ENCODE measurements around the gene SCO2.

The SCO2 gene

DNA sequence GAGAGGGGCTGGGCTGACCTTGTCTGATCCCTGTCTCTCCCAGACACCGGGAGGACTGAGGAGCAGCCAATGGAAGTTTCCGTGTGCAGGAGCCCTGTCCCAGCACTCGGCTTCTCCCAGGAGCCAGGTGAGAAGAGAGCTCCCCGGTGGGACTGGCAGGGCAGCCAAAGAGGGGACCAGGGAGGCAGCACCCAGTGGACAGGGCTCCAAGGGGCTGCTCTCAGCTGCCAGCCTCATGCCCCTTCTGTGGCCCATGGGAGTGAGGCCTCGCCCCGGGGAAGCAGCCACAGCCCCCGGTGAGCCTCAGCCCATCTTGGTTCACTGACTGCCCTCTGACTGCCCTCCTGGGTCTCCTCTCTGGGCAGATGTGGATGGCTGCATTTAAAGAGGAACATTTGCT, 6.8 kb downstream of the SCO2 start:
- DNase-seq: no peak

GRCh38 chr22:50517495-50518260, 7.7 kb downstream of the SCO2 start:
- no peak for DNase-seq

DNA sequence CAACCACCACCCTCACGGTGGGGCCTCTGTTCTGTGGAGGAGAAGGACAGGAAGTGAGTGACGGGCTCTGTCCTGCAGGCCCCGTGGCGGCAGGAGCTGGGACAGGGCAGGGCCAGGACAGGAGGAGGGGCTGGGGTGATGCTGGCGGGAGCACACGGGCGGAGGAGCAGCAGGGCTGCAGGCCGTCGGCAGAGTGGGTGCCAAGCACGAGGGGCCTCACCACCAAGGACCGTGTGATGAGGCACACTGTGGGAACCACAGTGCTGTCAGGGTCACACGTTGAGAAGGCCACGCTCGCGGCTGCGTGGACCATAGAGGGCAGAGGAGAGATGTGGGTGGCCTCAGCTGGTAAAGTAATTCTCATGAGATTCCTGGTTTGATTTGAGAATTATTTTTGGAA, 8.5 kb downstream of the SCO2 start:
- DNase-seq: no peak

GRCh38 chr22:50516068-50516467, 9.3 kb downstream of the SCO2 start:
- no peak for DNase-seq

GRCh38 chr22:50513175-50513574, 12.2 kb downstream of the SCO2 start:
- no peak for DNase-seq

DNA sequence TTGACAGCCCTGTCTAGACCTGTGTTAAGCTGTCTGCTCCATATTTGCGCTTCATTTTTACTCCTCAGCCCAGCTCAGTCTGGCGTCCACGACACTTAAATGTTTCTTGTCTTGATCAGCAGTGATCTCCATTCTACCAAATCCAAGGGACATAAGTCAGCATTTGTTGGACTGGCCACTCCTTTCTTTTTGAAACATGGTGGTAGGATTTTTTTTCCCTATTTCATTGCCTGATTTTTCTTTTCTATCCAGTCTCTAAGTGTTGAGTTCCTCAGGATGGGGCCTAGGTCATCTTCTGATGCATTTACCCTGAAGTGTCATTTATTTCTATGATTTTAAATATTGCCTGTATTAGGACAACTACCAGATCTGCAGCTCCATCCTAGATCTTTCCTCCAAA, 16.5 kb downstream of the SCO2 start:
- no peak for DNase-seq

DNA sequence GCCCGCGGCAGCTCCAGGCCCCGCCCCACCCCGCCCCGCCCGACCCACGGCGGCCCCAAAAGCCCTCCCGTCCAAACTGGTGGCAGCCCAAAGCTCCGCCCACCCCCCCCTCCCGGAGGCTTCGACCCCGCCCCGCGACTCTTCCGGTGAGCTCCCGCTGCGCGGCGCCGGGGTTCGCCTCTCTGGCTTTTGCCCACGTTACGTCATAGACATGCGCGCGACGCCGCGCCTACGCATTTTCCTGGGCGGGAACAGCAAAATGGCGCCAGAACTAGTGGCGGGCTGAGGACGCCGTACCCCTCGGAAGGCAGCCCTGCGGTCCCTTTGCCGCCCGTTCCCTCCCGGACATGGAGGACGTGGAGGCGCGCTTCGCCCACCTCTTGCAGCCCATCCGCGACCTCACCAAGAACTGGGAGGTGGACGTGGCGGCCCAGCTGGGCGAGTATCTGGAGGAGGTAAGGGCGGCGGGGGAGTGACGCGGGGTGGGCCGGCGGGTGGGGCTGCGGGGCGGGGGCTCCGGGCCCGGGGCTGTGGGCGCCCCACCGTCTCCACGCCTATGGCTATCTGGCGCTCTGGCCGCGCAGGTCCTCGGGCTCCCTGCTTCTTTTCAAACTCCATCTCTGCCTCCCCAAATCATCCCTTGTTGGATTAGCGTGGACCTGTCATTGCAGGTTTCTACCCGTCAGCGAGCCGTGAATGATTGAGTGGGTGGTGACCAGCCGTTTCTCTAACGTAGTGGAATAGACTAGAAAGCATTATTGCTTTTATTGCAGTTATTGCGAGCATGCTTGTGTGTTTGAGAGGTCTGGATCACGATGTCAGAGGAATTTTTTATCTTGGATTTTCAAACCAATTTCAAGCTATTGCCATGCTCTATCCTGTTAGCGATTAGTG, 17.2 kb downstream of the SCO2 start, which contains the start of gene NCAPH2:
Gene NCAPH2 (plus strand): TSS at position 234 of the 894 bp plus-strand sequence. CDS start 114 bp downstream, at position 348.
- DNase-seq: peak; percentile 13

DNA sequence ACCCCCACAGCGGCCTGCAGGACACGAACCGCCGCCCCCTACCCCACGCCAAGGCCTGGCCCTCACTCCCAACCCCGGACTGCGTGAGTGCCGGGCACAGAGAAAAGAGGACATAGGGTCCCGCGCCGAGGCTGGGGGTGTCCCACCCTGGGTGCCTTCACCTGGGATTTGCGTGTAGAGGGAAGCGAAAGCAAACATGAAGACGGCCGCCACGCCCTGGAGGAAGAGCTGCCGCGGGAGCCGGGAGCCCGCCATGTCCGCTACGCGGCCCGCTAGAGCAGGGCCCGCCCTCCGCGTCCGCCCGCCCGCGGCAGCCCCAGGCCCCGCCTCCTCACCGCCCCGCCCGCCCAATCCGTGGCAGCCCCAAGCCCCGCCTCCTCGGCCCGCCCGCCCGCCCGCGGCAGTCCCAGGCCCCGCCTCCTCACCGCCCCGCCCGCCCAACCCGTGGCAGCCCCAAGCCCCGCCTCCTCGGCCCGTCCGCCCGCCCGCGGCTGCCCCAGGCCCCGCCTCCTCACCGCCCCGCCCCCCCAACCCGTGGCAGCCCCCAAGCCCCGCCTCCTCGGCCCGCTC, 17.9 kb downstream of the SCO2 start, which contains the start of gene LMF2:
Gene LMF2 (minus strand): TSS at position 282 of the 570 bp plus-strand sequence. CDS start 27 bp downstream, at position 255.
- peak; percentile 99 for DNase-seq

DNA sequence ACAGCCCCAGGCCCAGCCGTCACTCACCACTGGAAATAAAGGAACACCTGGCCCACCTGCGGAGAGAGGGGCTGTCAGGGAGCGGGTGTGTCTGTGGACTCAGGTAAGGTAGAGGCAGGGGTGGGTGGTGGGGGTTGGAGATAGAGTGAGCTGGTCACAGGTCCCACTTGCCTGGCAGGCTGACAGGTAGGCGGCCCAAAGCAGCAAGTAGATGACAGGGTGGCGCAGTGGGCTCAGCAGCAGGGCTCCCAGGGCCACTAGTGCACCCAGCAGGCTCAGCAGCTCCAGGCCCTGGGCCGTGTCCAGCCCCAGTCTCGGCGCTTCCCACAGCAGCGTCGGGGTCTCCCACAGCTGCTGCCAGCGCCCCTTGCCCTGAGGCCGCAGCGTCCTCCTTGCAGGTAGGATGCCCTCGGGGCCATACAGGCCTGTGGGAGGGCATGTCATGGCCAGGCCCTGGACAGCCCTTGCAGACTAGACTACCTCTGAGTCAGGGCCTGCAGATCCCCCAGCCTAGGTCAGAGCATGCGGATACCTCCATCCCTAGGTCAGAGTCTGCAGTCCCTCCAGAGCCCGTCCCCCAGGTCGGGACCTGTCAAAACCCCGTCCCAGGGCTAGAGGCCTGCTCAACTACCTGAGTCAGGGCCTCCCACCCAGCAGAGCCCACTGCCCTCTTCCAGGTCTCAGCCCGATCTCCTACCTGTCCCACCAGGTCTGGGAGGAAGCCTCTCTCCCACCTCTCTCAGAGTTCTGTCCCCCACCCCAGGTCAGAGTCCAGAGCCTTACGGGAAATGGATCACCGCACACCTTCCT, 18.6 kb downstream of the SCO2 start:
- no peak for DNase-seq

GRCh38 chr22:50505776-50506610, 19.4 kb downstream of the SCO2 start:
- no peak for DNase-seq

DNA sequence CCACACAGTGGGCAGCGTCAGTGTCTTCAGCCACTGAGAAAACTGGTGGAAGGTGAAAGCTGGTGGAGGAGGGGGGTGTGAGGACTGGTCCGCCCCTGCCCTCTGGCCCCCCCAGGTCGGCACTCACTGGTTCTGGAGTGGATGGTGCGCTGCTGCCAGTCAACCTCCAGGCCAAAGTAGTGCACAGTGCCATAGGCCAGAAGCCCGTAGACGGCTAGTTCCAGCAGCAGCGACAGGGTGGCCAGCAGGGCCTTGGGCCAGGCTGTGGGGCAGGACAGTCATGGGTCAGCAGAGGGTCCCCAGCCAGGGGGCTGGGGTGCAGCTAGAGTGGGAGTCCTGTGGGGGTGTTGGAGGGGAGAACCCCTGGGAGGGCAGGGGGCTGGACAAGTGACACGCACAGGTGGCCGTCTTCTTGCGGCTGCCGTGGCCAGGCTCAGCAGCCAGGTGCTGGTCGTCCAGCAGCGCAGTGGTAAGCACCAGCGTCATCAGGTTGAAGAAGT, 20.1 kb downstream of the SCO2 start:
- DNase-seq: no peak

DNA sequence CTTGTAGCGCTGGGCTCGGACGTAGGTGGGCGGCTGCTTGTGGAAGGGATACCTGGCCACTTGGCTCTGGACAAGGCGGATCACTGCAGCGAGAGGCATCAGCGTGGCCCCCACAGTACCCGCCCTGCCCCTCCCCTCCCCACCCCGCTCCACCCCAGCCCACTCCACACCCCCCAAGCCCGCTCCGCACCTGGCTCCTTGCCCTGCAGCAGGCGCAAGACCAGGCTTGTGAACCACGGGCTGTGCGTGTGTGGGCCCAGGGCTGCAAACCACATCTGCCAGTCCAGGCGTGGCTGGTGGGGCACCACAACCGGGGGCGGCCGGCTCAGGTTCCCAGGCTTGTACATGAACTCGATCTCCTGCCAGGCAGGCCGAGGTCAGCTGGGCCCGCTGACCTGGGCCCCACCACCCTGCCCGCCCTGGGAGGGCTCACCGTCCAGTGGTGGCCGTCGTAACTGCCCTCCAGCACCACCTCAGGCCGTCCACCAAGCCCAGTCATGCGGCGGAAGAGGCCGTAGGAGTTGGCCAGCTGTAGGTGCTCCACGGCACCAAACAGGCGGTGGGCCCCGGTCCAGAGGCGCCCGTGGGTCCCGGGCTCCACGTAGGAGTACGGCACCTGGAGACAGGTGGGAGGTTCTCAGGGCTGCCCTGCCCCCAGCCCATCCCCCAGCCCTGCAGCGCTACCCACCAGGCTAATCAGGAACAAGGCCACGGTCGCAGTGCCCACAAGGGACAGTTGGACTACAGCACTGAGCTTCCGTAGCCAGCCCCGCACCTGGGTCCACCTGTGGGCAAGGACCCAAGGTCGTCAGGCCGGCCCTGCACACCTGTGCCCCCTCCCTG, 20.8 kb downstream of the SCO2 start:
- no peak for DNase-seq

- no peak for DNase-seq
These were observed 21.8 kb downstream of the SCO2 start for GRCh38 chr22:50503475-50504145.

DNA sequence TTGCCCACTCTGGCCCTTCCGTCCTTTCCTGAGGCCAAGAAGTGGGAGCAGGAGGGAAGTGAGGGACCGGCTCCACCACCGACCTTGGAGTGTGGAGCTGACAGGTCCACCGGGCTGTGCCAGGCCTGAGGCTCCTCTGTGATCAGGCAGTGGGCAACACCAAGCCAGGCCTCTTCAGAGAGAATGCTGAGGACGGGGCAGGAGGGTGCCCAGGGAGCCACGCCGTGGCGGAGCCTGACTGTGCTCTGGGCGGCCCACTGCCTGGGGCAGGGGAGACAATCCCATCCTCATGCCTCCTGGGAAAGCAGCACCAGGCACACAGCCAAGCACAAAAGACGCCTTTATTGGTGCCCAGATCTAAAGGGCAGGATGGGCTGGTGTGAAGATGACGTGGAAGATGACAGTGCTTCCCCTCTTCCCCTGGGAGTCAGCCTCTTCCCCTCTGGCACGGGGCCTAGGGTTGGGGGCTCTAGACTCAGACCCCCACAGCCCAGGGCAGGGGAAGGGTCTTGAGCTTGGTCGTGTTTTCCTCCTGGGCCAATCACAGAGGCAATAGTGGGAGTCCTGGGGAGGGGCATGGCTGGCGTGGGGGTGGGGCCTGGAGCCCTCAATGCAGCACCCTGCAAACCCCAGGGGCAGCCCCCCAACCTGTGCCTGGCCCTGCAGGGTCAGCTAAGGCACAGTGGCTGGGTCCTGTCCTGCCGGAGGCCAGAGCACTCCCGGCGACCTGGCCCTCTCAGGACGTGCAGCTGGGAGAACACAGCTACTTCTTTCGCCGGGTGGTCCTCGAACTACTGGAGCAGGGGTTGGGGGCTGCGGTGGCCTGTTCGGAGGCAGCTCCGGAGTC, 22.5 kb downstream of the SCO2 start:
- DNase-seq: no peak

GRCh38 chr22:50502096-50502495, 23.3 kb downstream of the SCO2 start:
- no peak for DNase-seq

- no peak for DNase-seq
These were observed 24.9 kb downstream of the SCO2 start for GRCh38 chr22:50500452-50500851.

DNA sequence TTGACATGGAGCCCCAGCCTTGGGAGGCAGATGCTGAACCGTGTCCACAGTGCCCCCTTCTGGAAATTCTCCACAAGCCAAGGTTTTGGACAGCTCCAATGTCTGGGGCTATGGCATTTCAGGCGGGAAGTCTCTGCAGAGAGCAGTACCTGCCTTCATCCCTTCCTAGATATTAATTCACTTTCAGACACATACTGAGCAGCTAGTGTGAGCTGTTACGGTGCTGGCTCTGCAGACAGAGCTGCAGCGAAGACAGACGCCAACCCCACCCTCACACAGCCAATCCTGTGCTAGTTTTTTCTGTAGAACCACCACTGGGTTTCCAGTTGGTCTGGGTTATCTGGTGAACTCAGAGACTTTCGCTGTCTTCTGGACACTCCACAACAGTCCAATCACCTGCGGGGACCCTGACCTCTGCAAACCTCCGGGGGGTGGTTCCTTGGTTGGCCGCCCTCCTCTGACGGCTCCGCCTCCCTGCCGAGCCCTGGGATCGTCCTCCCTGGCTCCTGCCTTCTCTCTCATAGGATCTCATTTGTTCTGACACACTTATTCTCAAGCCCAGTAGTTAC, 27.0 kb downstream of the SCO2 start:
- DNase-seq: peak; percentile 80

- no peak for DNase-seq
These were observed 28.3 kb downstream of the SCO2 start for GRCh38 chr22:50497093-50497492.

Measured in suppressor macrophage treated with lipopolysaccharide for 4 hours (primary cell).